Stimulated activated CD4-positive, alpha-beta T cell treated with anti-CD3 and anti-CD28 coated beads, Interleukin-1b, Interleukin-23, amount 100 ng/mL, for 4 hours (primary cell): ENCODE results near the gene MT1F.

Experiments used
- DNase-seq, 2 donors: peaks; one replicate each; pipeline ENCODE4 v3.0.0-alpha.2; 2020; ENCODE audit warnings: low read depth in 2 of 2

Gene MT1F

GRCh38 chr16:56625943-56626654 lies 31.7 kb upstream of the MT1F start:
- DNase-seq = no peak

DNA sequence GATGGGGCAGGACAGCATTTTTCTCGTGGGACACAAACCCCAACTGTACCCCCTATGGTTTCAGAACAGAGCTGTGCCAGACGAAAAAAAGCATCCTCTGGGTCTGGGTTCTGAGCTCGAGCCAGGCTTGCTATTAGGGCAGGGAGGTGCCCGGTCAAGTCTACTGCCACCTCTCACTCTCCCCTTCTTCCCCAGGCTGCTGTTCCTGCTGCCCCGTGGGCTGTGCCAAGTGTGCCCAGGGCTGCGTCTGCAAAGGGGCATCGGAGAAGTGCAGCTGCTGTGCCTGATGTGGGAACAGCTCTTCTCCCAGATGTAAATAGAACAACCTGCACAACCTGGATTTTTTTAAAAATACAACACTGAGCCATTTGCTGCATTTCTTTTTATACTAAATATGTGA lies 31.1 kb upstream of the MT1F start:
- DNase-seq = no peak

DNA sequence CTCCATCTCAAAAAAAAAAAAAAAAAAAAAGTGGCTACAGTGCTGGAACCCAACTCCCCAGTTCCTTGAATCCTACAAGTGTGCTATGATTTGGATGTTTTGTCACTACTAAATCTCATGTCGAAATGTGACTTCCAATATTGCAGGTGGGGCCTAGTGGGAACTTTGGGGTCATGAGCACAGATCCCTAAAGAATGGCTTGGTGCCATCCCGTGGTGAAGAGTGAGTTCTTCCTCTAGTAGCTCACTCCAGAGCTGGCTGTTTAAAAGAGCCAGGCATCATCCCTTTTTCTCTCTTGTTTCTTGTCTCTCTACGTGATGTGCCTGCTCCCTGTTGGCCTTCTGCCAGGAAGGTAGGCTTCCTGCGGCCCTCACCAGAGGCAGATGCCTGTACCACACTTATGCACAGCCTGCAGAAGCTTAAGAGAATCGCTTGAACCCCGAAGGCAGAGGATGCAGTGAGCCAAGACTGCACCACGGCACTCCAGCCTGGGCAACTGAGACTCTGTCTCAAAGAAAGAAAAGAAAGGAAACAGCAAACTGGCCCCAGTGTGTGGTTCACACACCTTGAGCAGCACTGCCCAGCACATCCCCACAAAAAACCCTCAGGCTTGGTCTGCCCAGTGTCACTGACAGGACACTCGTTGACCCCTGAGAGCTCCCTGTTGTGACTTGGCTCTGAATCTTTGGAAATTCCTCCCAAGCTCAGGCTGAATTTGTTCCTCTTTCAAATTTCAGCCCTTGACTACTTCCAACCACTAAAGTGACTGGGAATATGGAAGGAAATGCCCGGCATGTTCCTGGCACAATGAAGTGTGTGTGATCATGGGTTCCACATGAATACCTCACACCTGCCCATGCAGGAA lies 29.0 kb upstream of the MT1F start:
- no peak for DNase-seq

GRCh38 chr16:56629531-56629930 lies 28.2 kb upstream of the MT1F start:
- no peak for DNase-seq

DNA sequence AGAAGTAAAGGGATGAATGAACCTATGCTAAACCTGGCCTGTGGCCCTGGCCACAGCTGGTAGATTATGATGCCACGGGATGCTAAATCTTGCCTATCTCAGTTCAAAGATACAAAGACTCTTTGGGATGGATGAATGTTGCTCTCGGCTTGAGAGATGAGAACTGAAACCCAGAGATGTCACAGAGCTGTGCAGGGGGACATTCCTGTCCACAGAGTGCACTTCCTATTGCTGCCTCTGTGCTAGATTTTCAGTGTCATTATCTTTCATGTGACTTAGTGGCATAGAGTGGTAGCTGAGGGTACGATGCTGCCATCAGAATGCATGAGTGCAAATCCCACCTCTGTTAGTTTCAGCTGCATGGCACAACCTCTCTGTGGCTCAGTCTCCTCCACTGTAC lies 27.6 kb upstream of the MT1F start:
- no peak for DNase-seq

DNA sequence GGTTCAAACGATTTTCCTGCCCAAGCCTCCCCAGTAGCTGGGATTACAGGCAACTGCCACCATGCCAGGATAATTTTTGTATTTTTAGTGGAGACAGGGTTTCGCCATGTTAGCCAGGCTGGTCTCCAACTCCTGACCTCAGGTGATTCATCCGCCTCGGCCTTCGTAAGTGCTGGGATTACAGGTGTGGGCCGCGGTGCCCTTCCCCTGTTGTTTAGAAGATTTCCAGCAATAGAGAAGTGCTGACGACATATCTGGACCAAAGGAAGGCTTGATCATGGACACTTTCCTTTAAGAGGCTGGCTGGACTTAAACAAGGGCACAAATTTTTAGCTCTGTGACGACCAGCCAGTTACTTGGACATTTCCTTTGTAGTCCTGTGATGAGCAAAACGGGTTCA lies 26.6 kb upstream of the MT1F start:
- no peak for DNase-seq

- no peak for DNase-seq
Measured at GRCh38 chr16:56631832-56632155, 26.0 kb upstream of the MT1F start.

- no peak for DNase-seq
Measured at GRCh38 chr16:56632156-56632847, 25.5 kb upstream of the MT1F start, which contains the start of gene MT1M. MT1M (plus strand) TSS chr16:56632659; CDS start chr16:56632732, 73 bp downstream.

GRCh38 chr16:56632848-56633365 lies 24.9 kb upstream of the MT1F start:
- DNase-seq = no peak

DNA sequence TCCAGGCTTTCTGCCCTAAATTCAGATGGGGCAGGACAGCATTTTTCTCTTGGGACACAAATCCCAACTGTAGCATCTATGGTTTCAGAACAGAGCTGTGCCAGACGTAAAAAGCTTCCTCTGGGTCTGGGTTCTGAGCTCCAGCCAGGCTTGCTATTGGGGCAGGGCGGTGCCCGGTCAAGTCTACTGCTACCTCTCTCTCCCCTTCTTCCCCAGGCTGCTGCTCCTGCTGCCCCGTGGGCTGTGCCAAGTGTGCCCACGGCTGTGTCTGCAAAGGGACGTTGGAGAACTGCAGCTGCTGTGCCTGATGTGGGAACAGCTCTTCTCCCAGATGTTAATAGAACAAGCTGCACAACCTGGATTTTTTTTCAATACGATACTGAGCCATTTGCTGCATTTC lies 24.2 kb upstream of the MT1F start:
- DNase-seq = no peak

DNA sequence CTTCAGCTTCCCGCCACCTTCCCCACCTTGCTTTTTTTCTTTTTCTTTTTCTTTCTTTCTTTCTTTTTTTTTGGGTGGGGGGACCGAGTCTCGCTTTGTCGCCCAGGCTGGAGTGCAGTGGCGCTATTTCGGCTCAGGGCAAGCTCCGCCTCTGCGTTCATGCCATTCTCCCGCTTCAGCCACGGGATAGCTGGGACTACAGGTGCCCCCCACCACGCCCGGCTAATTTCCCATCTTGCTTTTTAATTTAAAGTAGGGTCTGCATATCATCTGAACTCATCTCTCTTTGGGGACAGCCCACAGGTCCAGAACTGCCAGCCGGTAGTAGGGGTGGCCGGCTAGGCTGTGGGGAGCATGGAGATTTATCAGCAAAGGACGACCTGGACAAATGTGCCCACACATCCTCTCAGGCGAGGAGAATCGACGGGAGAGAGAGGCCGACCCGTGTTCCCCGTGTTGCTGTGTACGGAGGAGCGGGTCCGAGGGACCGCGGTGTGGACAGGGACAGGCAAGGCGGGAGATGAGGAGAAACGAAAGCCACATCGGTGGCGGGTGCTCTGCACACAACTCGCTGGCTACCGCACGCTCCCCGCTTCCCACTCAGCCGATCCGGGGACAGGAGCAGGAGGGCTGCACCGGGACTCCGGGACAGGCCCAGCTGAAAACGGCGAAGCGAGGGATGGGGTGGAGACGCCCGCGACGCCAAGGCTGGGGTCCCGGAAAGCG lies 22.9 kb upstream of the MT1F start:
- no peak for DNase-seq

DNA sequence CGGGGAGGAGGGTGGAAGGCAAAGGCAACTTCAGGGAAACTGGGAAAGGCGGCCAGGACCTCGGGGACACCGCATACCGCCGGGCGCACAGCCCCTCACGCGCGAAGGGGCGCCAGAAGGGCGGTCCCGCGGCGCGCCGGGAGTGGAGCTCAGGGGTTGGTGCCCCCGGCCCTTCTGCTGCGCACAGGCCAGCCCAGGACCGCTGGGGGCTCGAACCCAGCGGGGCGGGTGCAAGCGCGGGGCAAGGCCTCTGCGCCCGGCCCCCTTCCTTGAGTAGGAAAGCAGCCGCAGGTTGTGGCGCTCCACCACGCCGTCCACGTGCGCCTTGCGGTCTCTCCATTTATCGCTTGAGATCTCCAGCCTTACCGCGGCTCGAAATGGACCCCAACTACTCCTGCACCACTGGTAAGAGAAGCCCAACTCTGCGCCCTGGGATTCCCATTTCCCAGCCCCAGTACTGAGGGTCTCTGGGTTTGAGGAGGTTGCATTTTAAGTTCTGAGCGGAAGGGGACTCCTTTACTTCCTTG lies 22.3 kb upstream of the MT1F start:
- DNase-seq = no peak

DNA sequence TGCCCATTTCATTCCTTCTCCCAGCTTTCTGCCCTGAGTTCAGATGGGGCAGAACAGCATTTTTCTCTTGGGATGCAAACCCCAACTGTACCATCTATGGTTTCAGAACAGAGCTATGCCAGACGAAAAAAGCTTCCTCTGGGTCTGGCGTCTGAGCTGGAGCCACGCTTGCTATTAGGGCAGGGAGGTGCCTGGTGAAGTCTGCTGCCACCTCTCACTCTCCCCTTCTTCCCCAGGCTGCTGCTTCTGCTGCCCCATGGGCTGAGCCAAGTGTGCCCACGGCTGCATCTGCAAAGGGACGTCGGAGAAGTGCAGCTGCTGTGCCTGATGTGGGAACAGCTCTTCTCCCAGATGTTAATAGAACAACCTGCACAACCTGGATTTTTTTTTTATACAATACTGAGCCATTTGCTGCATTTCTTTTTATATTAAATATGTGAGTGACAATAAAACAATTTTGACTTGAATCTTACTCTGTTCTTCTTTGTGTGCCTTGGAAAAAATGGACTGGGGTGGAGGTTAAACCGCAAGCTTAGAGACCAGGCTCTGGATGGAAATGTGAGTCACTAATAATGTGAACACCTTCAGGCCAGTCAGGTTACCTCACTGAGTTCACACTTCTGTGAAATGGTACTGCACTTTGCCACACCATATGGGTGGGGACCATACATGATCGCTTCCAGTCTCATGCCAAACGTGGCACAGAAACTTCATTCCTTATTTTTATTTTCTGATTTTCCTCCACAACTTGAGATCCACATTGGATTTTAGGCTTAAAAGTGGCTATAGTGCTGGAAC lies 20.9 kb upstream of the MT1F start:
- DNase-seq = no peak

DNA sequence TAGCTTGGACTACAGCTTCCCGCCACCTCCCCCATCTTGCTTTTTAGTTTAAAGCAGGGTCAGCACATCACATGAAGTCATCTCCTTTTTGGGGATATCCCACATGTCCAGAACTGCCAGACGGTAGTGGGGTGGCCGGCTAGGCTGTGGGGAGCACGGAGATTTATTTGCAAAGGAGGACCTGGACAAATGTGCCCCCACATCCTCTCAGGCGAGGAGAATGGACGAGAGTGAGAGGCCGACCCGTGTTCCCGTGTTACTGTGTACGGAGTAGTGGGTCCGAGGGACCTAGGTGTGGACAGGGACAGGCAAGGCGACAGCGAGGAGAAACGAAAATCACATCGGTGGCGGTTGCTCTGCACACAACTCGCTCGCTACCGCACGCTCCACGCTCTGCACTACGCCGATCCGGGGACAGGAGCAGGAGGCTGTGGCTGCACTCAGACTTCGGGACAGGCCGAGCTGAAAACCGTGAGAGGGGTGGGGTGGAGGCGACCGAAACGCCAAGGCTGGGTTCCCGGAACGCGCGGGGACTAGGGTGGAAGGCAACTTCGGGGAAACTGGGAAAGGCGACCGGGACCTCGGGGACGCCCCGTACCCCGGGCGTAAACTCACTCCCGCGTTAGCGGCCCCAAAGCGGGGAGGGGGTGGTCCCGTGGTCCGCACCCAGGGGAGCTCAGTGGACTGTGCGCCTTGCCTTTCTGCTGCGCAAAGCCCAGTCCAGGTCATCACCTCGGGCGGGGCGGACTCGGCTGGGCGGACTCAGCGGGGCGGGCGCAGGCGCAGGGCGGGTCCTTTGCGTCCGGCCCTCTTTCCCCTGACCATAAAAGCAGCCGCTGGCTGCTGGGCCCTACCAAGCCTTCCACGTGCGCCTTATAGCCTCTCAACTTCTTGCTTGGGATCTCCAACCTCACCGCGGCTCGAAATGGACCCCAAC lies 19.7 kb upstream of the MT1F start, which contains the start of gene MT1A:
Gene MT1A, plus strand, starts transcription at position 853 of the 937 bp plus-strand sequence. Its CDS starts 73 bp downstream, at position 926.
- no peak for DNase-seq

DNA sequence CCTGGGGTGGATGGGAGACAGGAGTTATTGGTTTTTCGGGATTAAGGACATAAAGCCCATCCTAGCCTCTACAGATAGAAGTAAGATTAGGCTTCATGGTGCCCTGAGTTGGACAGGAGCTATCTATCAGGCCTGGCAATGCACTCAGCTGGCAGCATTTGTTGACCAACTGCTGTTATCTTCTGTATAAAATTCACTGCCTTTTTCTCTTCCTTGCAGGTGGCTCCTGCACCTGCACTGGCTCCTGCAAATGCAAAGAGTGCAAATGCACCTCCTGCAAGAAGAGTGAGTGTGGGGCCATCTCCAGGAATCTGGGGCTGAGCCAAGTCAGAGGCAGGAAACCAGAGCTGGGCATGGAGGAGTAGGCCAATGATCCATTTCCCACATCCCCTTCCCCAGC lies 18.7 kb upstream of the MT1F start:
- no peak for DNase-seq

DNA sequence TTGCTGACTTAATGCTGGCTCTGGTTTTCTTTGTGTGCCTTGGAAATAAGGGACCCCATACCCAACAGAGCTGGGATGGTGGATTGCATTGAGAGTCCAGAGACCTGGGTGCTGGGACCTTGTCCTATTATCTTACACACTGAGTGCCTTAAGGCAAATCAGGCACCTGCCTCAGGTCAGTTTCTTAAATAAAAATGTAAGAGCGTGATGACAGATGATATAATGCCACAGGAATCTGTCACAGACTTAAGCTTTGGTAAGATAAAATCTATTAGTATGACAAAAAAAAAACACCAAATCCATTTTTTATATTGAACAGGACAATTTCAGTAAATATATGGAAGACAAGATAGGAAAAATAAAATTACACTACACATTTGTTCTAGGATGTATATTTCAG lies 17.7 kb upstream of the MT1F start:
- no peak for DNase-seq

DNA sequence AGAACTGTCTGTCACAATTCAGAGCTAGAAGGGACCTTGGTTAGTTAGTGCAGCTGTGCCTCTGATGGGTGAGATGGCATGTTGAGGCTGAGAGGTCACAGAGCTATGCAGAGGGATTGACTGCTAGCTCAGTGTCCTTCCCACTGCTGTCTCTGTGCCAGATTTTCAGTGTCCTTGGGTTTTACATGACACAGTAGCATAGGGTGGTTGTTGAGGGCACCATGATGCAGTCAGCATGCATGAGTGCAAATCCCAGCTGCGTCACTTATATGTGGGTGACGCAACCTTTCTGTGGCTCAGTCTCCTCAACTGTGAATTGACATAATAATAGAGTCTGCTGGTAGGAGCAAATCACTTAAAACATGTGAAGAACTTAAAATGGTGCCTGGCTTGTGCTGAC lies 16.6 kb upstream of the MT1F start:
- no peak for DNase-seq

GRCh38 chr16:56643080-56643778 lies 14.5 kb upstream of the MT1F start:
- peak; percentile 54 to 68 for DNase-seq

DNA sequence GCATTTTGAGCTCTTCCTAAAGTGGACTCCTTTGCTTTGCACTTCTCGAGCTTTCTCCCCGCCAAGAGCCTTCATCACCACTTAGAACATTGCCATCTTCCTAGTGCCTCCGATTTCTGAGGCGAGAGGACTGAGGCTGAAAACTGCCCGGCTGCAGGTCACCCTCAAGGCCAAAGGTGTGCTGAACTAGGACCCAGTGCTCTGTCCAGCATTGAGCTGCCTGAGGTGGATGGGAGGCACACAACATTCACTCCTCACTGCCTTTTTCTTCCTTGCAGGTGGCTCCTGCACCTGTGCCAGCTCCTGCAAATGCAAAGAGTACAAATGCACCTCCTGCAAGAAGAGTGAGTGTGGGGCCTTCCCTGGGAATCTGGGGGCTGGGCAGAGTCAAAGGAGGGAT lies 13.9 kb upstream of the MT1F start:
- DNase-seq = no peak
